Central memory CD8-positive, alpha-beta T cell (primary cell): ENCODE results near the gene IER5L.

Source experiments
- ATAC-seq: fragments of 150-1000 bp; cut with Tn5 transposase; replicated peaks from 2 replicates; pipeline ENCODE4 v1.10.0; 2022; ENCODE audit warnings: mild to moderate bottlenecking, moderate FRiP score, moderate number of reproducible peaks; ENCODE audit not compliant: poor library complexity, severe bottlenecking; ENCODE audit errors: extremely low read depth
- DNase-seq, 2 donors: peaks; one replicate each; pipeline ENCODE4 v3.0.0; 2021; ENCODE audit warnings: low spot score in 2 of 2
- H3K27ac Mint-ChIP-seq: one replicate; pipeline ENCODE4 v1.8.0; 2022; ENCODE audit warnings: low read depth, mild to moderate bottlenecking, moderate library complexity, mixed read lengths
- H3K27me3 Mint-ChIP-seq: one replicate; pipeline ENCODE4 v1.8.0; 2022; ENCODE audit warnings: mixed read lengths
- H3K36me3 Mint-ChIP-seq: one replicate; pipeline ENCODE4 v1.8.0; 2022; ENCODE audit warnings: mild to moderate bottlenecking, moderate library complexity, mixed read lengths; ENCODE audit not compliant: insufficient read depth
- H3K4me1 Mint-ChIP-seq: one replicate; pipeline ENCODE4 v1.8.0; 2022; ENCODE audit warnings: mixed read lengths
- H3K4me3 Mint-ChIP-seq: one replicate; pipeline ENCODE4 v1.8.0; 2022; ENCODE audit warnings: mild to moderate bottlenecking, moderate library complexity, mixed read lengths
- H3K9me3 Mint-ChIP-seq: one replicate; pipeline ENCODE4 v1.8.0; 2022; ENCODE audit warnings: mixed read lengths

IER5L gene

DNA sequence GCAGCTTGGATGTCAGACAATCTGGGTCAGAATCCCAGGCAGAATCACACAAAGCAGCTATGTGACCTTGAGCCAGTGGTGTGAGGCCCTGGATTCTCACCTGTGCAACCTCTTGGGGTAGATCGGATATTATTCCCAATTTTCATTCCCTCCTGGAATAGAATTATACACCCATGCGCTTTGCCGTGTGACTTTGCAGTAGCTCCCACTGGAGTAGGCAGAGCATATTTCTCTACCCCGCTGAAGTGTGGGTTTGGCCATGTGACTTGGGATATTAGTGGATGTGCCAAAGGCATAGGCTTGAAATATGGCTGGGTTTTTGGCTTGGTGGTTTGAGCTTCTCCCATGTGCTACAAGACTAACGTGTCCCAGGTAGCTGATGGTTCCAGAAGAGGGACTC lies 35.5 kb upstream of the IER5L start:
- Mint-ChIP-seq H3K27me3 (no peaks in the 10 kb centered on the region), H3K27ac (no peak overlapping the region), H3K4me3 (no peak overlapping the region), H3K36me3 (peaks cover 2% of the 10 kb centered on the region), H3K4me1 (peaks cover 5% of the 10 kb centered on the region), H3K9me3 (no peaks in the 10 kb centered on the region)
- DNase-seq = no peak
- ATAC-seq = no peak

DNA sequence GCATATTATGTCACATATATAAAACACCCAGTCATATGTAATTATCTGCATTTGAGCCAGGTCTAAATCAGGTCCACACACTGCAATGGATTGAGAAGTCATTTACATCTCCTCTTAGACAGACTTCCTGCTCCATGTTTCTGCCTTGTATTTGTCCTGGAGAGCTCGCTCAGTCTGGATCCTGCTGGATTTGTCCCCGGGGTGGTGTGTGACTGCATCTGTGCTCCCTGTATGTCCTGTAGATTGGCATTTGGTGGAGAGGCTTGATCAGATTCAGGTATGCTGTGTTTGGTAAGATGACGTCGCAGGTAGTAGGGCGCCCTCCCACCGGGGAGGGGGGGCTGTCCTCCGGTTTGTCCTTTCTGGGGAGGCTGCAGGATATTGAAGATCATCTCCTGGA lies 33.6 kb upstream of the IER5L start:
- Mint-ChIP-seq H3K27ac (no peak overlapping the region), H3K9me3 (no peaks in the 10 kb centered on the region), H3K36me3 (peaks cover 5% of the 10 kb centered on the region), H3K4me1 (peaks cover 19% of the 10 kb centered on the region), H3K4me3 (no peak overlapping the region), H3K27me3 (no peaks in the 10 kb centered on the region)
- ATAC-seq = no peak
- DNase-seq = no peak

DNA sequence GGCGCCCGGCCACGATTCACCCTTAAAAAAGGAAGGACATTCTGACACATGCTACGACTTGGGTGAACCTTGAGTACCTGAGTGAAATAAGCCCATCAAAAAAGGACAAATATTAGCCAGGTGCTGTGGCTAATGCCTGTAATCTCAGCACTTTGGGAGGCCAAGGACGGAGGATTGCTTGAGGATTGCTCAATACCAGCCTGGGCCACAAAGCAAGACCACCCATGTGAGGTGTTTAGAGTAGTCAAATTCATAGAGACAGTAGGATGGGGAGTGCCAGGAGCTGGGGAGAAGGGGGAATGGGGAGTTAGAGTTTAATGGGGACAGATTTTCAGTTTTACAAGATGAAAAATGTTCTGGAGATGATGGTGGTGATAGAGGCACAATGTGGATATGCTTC lies 32.1 kb upstream of the IER5L start:
- H3K27me3 Mint-ChIP-seq = no peaks in the 10 kb centered on the region
- ATAC-seq (no peak), DNase-seq (no peak)
- no peak overlapping the region for H3K27ac Mint-ChIP-seq
- no peaks in the 10 kb centered on the region for H3K9me3 Mint-ChIP-seq
- H3K36me3 Mint-ChIP-seq = peaks cover 5% of the 10 kb centered on the region
- H3K4me3 Mint-ChIP-seq = no peak overlapping the region
- peaks cover 21% of the 10 kb centered on the region for H3K4me1 Mint-ChIP-seq

DNA sequence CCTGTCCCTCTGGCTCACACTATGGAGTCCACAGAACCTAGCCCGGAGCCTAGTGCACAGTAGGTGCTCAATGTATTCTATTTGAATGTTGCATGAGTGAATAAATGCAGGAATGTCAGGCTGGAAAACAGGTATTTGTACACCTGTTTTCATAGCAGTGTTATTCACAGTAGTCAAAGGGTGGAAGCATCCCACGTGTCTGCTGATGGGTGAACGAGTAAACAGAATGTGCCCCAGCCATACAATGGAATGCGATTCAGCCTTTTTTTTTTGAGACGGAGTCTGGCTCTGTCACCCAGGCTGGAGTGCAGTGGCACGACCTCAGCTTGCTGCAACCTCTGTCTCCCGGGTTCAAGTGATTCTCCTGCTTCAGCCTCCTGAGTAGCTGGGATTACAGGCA lies 31.5 kb upstream of the IER5L start:
- H3K27ac Mint-ChIP-seq = no peak overlapping the region

DNA sequence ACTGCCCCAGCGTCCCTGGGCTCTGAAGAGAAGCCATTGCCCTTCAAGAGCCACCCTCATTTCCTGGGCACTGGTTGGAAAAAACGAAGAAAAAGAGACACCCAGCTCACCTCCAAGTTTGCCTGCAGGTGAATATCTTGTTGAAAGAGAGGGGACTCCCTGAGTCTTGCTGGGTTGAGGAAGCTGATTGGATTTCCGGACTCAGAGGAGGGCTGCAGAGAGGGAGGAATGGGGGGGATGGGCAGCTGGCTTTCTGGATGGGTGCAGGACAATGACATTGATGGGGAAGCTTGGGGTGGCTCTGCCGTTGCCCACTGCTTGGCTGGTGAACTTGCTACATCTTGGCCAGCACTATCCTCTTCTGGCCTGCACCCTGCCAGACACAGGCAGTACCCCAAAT lies 31.0 kb upstream of the IER5L start:
- H3K9me3 Mint-ChIP-seq = no peaks in the 10 kb centered on the region
- no peak for ATAC-seq
- H3K27ac Mint-ChIP-seq = no peak overlapping the region
- H3K4me3 Mint-ChIP-seq = peak overlapping the region; percentile 47
- DNase-seq = no peak
- peaks cover 5% of the 10 kb centered on the region for H3K36me3 Mint-ChIP-seq
- no peaks in the 10 kb centered on the region for H3K27me3 Mint-ChIP-seq
- peaks cover 21% of the 10 kb centered on the region for H3K4me1 Mint-ChIP-seq

More for the DNA sequence above, 31.5 kb upstream of the IER5L start:
- Mint-ChIP-seq H3K4me3 (no peak overlapping the region), H3K9me3 (no peaks in the 10 kb centered on the region), H3K36me3 (peaks cover 5% of the 10 kb centered on the region), H3K27me3 (no peaks in the 10 kb centered on the region), H3K4me1 (peaks cover 21% of the 10 kb centered on the region)
- ATAC-seq = no peak
- no peak for DNase-seq

DNA sequence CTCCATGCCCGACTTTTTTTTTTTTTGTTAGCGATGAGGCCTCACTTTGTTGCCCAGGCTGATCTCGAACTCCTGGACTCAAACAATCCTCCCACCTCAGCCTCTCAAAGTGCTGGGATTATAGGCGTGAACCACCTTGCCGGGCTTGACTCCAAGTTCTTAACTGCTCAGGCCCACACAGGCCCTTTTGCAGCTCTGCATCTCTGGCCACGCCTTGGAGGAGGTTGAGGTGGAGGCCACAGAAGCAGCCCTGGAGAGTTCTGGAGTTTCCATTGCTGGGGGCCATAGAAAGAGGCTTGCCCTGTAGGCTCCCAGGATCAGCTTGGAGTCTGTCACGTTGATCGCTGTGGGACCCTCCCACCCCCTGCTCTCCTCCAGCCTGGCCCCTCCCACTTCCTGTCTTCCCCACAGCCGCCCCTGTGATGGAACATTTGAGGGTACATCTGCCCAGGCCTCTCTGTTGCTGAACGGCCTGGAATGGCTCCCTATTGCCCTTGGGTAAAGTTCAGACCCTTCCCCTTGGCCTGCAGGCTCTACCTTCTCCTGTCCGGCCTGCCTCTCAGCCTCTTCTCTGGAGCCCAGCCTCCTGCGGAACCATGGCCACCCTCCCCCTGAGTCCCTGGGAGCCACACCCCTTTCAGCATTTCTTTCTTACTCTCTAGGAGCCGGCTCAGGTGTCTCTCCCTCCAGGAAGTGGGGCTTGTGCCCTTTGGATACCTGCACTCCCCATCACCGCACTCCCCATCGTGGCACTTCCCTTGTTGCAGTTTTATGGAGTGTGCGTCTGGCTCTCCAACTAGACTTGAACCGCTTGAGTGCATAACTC lies 30.4 kb upstream of the IER5L start:
- Mint-ChIP-seq H3K27ac (no peak overlapping the region), H3K27me3 (no peaks in the 10 kb centered on the region), H3K4me3 (peak overlapping the region; percentile 47)

DNA sequence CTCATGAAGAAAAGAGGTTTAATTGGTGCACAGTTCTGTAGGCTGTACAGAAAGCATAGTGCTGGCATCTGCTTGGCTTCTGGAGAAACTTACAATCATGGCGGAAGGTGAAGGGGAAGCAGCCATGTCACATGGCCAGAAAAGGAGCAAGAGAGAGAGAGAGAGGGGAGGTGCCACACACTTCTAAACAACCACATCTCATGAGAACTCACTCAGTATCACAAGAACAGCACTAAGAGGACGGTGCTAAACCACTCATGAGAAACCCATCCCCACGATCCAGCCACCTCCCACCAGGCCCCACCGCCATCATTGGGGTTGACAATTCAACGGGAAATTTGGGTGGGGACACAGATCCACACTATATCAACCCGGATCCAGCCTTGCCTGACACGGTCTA lies 28.8 kb upstream of the IER5L start:
- DNase-seq = no peak

More for the DNA sequence above, 30.4 kb upstream of the IER5L start:
- no peak for ATAC-seq
- peaks cover 21% of the 10 kb centered on the region for H3K4me1 Mint-ChIP-seq
- DNase-seq = no peak
- H3K36me3 Mint-ChIP-seq = peaks cover 5% of the 10 kb centered on the region
- no peaks in the 10 kb centered on the region for H3K9me3 Mint-ChIP-seq

DNA sequence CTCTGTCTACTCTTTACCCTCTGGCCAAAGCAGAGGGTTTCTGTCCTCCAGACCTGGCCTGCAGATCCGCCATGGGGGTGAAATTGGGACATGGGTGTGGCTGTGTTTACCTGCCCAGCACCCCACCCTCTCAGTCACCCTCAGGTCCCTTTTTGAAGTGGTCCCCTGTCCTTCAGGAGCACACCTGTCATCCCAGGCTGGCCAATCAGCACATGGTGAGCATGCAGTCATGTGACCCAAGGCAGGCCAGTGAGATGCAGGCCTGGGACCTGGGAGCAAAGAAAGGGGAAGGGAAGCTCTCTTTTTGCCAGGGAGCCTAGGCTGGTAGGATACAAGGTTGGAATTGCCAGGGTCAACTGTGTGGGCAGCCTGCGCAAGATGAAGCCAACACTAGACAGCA lies 28.3 kb upstream of the IER5L start:
- Mint-ChIP-seq H3K27ac (peak overlapping the region; percentile 35), H3K4me3 (peak overlapping the region; percentile 18), H3K4me1 (peaks cover 21% of the 10 kb centered on the region), H3K27me3 (no peaks in the 10 kb centered on the region), H3K36me3 (peaks cover 5% of the 10 kb centered on the region), H3K9me3 (no peaks in the 10 kb centered on the region)
- DNase-seq (no peak), ATAC-seq (no peak)

More for the DNA sequence above, 28.8 kb upstream of the IER5L start:
- Mint-ChIP-seq H3K4me1 (peaks cover 21% of the 10 kb centered on the region), H3K9me3 (no peaks in the 10 kb centered on the region), H3K27ac (peak overlapping the region; percentile 35), H3K27me3 (no peaks in the 10 kb centered on the region), H3K4me3 (peak overlapping the region; percentile 18), H3K36me3 (peaks cover 5% of the 10 kb centered on the region)
- peak; percentile 65 for ATAC-seq

DNA sequence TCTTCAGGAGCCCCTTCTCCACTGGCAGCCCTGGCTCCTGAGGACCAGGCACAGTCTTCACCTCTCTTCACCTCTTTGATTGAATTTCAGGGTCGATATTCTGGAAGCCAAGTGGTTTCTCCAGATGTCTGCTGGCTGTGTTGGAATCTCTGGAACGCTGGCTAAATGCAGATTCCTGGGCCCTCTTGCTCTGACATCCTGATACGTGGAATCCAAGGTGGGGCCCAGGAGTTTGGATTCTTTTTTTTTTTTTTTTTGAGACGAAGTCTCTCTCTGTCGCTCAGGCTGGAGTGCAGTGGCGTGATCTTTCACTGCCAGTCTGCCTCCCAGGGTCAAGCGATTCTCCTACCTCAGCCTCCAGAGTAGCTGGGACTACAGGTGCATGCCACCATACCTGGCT lies 26.8 kb upstream of the IER5L start:
- Mint-ChIP-seq H3K36me3 (peaks cover 5% of the 10 kb centered on the region), H3K27me3 (no peaks in the 10 kb centered on the region), H3K27ac (no peak overlapping the region), H3K4me3 (peak overlapping the region; percentile 50), H3K4me1 (peaks cover 21% of the 10 kb centered on the region), H3K9me3 (no peaks in the 10 kb centered on the region)
- ATAC-seq (no peak), DNase-seq (no peak)

DNA sequence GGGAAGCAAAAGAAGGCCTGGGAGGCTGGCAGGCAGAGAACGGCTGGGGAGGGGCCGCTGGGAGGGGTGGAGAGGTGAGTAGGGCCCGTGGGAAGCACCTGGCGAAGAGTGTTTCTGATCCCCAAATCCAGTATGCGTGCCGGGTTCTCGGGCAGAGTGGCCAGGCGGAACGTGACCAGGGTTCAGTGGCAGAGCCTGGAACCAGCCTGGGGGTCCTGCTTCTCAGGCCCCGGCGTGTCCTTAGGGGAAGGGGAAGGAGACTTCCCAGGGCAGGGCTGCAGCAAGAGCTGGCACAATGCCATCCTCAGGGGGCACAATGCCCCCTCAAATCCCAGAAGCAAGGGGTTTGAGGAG lies 25.5 kb upstream of the IER5L start:
- DNase-seq (no peak), ATAC-seq (no peak)
- Mint-ChIP-seq H3K9me3 (no peaks in the 10 kb centered on the region), H3K27me3 (no peaks in the 10 kb centered on the region), H3K4me1 (peaks cover 16% of the 10 kb centered on the region), H3K36me3 (peaks cover 2% of the 10 kb centered on the region), H3K4me3 (no peak overlapping the region), H3K27ac (no peak overlapping the region)

DNA sequence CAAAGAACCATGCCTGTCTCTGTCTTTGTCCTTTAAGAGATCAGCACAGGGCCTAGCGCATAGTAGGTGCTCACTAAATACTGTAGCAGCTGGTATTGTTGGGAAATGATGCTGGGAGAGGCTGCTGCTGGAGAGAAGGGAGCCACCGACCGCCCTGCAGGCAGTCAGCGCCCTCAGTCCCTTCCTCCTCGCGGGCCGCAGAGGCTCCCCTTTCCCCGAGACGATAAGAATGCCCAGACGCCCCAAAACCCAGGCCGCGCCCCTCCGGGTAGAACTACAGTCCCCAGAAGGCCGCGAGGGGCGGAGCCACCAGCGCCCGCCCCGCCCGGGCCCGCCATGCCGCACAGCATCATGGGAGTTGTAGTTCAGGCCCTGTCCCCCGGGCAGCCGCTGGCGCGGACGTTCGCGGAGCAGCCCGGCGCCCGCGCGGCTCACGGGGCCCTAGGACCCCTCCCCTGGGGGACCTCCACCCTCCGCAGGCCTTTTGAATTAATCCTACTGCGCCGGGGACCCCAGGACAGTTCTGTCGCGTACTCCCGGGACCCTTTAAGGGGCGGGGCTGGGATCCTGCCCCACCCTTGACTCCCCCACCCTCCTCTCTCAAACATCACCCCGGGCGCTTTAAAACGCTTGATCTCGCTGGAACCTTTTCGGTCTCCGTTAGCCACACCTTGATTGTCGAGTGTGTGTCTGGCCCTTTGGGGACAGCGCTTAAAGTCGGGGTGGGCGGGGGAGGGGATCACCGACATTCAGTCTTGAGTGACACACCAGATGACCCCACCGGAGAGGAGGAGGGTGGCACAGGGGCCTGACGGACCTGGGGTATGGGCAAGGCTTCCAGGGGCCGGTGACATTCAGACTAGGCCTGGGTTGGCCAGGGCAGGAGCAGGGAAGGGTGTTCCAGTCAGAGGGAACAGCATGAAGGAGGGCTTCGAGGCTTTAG lies 24.8 kb upstream of the IER5L start:
- H3K9me3 Mint-ChIP-seq = no peaks in the 10 kb centered on the region

DNA sequence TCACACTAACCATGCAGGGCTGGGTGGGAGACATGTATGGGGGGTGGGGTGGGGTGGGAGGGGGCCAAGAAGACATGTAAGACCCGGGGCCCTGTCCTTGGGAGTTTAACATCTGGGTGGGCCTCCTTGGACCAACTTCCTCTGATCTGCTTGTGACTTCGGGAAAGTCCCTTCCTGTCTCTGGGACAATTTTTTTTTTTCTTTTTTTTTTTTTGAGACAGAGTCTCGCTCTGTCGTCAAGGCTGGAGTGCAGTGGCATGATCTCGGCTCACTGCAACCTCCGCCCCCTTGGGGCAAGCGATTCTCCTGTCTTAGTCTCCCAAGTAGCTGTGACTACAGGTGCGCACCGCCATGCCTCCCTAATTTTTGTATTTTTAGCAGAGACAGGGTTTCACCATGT lies 23.8 kb upstream of the IER5L start:
- H3K4me3 Mint-ChIP-seq = no peak overlapping the region
- peaks cover 1% of the 10 kb centered on the region for H3K36me3 Mint-ChIP-seq
- H3K27me3 Mint-ChIP-seq = peaks cover 3% of the 10 kb centered on the region
- peaks cover 4% of the 10 kb centered on the region for H3K4me1 Mint-ChIP-seq
- no peaks in the 10 kb centered on the region for H3K9me3 Mint-ChIP-seq
- H3K27ac Mint-ChIP-seq = no peak overlapping the region
- DNase-seq (no peak), ATAC-seq (no peak)

More for the DNA sequence above, 24.8 kb upstream of the IER5L start:
- no peaks in the 10 kb centered on the region for H3K27me3 Mint-ChIP-seq
- H3K27ac Mint-ChIP-seq = no peak overlapping the region
- H3K4me1 Mint-ChIP-seq = peaks cover 12% of the 10 kb centered on the region
- H3K36me3 Mint-ChIP-seq = peaks cover 2% of the 10 kb centered on the region
- ATAC-seq = peak; percentile 93
- DNase-seq = peak; percentile 89 to 94
- H3K4me3 Mint-ChIP-seq = peak overlapping the region; percentile 63

DNA sequence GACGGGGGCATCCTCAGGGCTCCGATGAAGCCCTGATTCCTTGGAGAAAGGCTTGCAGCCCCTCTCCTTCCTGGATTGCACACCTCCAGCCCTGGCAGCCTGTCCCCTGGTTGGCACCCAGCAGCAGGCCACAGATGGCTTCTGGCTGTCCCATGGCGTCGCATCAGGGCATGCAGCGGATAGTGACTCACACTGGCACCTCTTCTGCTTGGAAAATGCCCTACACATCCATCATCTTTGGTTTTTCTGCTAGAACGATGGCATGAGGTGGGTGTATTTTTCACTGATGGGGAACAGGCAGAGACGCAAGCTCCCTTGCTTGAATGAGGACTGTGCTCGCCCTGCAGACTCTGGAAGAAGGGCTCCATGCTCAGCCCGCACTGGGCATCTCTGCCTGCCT lies 23.2 kb upstream of the IER5L start:
- DNase-seq = no peak
- H3K4me1 Mint-ChIP-seq = no peaks in the 10 kb centered on the region
- peaks cover 9% of the 10 kb centered on the region for H3K27me3 Mint-ChIP-seq
- no peak overlapping the region for H3K27ac Mint-ChIP-seq
- ATAC-seq = no peak
- H3K36me3 Mint-ChIP-seq = no peaks in the 10 kb centered on the region
- no peak overlapping the region for H3K4me3 Mint-ChIP-seq
- no peaks in the 10 kb centered on the region for H3K9me3 Mint-ChIP-seq
